Caco-2 (cell line): ENCODE results near the gene COL21A1. TPM values are rescaled to one million over a fixed set of nuclear protein-coding genes. Genes with fewer than 3 reads are reported as not detected.

ENCODE experiments used
- BruUV-seq: library from RNA; stranded (reverse); fragments of 400-500 nt; replicated peaks from 2 replicates; lab custom pipeline; 2021; lab: Mats Ljungman, UMichigan
- CTCF ChIA-PET: fragments of 300-600 bp; sonication (Branson Sonifier 250); formaldehyde crosslinking; loops from one replicate; lab custom pipeline; 2022; ENCODE audit warnings: antibody characterized with exemption; lab: Charles Lee
- POLR2A ChIA-PET: fragments of 300-600 bp; sonication (Branson Sonifier 250); formaldehyde crosslinking; loops from one replicate; lab custom pipeline; 2022; ENCODE audit warnings: antibody characterized with exemption; lab: Charles Lee
- DNase-seq, 2 experiments: peaks; one replicate each; pipeline versions ENCODE4 v3.0.0 to v3.0.0-alpha.2; 2020 to 2022
- H3K27me3 ChIP-seq: replicated peaks from 2 replicates; pipeline ENCODE4 v1.6.0; 2011; ENCODE audit warnings: low read length; ENCODE audit not compliant: control insufficient read depth, insufficient read depth
- H3K36me3 ChIP-seq: 2 replicates; pipeline ENCODE4 v1.5.1; 2011; ENCODE audit warnings: low read length; ENCODE audit not compliant: control insufficient read depth, insufficient read depth
- H3K4me1 ChIP-seq: fragments of 250-450 bp; sonication (Bioruptor Pico); 2 replicates; pipeline ENCODE4 v1.5.1; 2020; ENCODE audit warnings: mild to moderate bottlenecking
- H3K4me3 ChIP-seq: 2 replicates; pipeline ENCODE4 v1.5.1; 2011; ENCODE audit warnings: low read depth, mild to moderate bottlenecking, control low read depth, low read length
- H3K9me3 ChIP-seq: fragments of 250-450 bp; sonication (Bioruptor Pico); 2 replicates; pipeline ENCODE4 v1.5.1; 2020; ENCODE audit warnings: mild to moderate bottlenecking, moderate library complexity
- H3K27ac Mint-ChIP-seq: one replicate; pipeline ENCODE4 v1.8.0; 2022; ENCODE audit warnings: mixed read lengths; ENCODE audit not compliant: unreplicated experiment
- H3K27me3 Mint-ChIP-seq: one replicate; pipeline ENCODE4 v1.8.0; 2022; ENCODE audit warnings: mixed read lengths; ENCODE audit not compliant: insufficient read depth, unreplicated experiment
- H3K36me3 Mint-ChIP-seq: one replicate; pipeline ENCODE4 v1.8.0; 2022; ENCODE audit warnings: mild to moderate bottlenecking, mixed read lengths; ENCODE audit not compliant: insufficient read depth, unreplicated experiment
- H3K4me1 Mint-ChIP-seq: one replicate; pipeline ENCODE4 v1.8.0; 2022; ENCODE audit warnings: low read depth, mixed read lengths; ENCODE audit not compliant: unreplicated experiment
- H3K4me3 Mint-ChIP-seq: one replicate; pipeline ENCODE4 v1.8.0; 2022; ENCODE audit warnings: mild to moderate bottlenecking, moderate library complexity, mixed read lengths; ENCODE audit not compliant: unreplicated experiment
- H3K9me3 Mint-ChIP-seq: one replicate; pipeline ENCODE4 v1.8.0; 2022; ENCODE audit warnings: mixed read lengths; ENCODE audit not compliant: unreplicated experiment
- CTCF ChIP-seq, 2 experiments: fragments of 200-600 bp in 1 of 2; IDR thresholded peaks; 1 replicate in 1 of 2; 2 replicates in 1 of 2; pipeline versions ENCODE4 v1.5.1 to v1.8.0; 2011 to 2022; ENCODE audit warnings: antibody characterized with exemption in 1 of 2, control low read depth in 1 of 2, inconsistent platforms in 1 of 2, low read depth in 1 of 2, low read length in 1 of 2, mild to moderate bottlenecking in 1 of 2, moderate library complexity in 1 of 2; ENCODE audit not compliant: insufficient read depth in 1 of 2, severe bottlenecking in 1 of 2, unreplicated experiment in 1 of 2
- intact Hi-C: fragments of 100-400 bp; cut with micrococcal nuclease; formaldehyde crosslinking; loops from one replicate; pipeline ENCODE4 v1.10.0; 2022; ENCODE audit not compliant: unreplicated experiment
- total RNA-seq: library from RNA; stranded (reverse); gene quantifications from 2 replicates; pipeline ENCODE4 v1.2.3, GENCODE V29; 2022

Gene COL21A1
- total RNA-seq, 1 experiment from 2014 or later, result 1.3 TPM

GRCh38 chr6:56162081-56162480 is 85.3 kb downstream of the COL21A1 start:
- no peak overlapping the region for H3K4me3 Mint-ChIP-seq
- intact Hi-C loops, result no loop called here
- no peaks in the 10 kb centered on the region for H3K9me3 Mint-ChIP-seq

GRCh38 chr6:56160489-56160888 is 86.9 kb downstream of the COL21A1 start:
- H3K27me3 Mint-ChIP-seq, result no peaks in the 10 kb centered on the region
- no peaks in the 10 kb centered on the region for H3K9me3 Mint-ChIP-seq
- no peaks in the 10 kb centered on the region for H3K36me3 Mint-ChIP-seq
- H3K4me3 Mint-ChIP-seq, result no peak overlapping the region
- DNase-seq, result no peak
- no TSS peak for BruUV-seq
- no peaks in the 10 kb centered on the region for H3K27me3 ChIP-seq
- H3K4me3 ChIP-seq, result no peak overlapping the region
- H3K27ac Mint-ChIP-seq, result no peak overlapping the region
- H3K36me3 ChIP-seq, result no peaks in the 10 kb centered on the region
- ChIA-PET CTCF (no interaction called here), POLR2A (no interaction called here)
- peaks cover 8% of the 10 kb centered on the region for H3K4me1 Mint-ChIP-seq
- no peaks in the 10 kb centered on the region for H3K9me3 ChIP-seq
- no peak for TF ChIP-seq CTCF (IDR thresholded peaks at IDR 0.05; ENCODE audit: insufficient read depth in 1 of 2, low read depth in 1 of 2, low read length in 1 of 2, severe bottlenecking in 1 of 2, unreplicated experiment in 1 of 2)
- H3K4me1 ChIP-seq, result no peaks in the 10 kb centered on the region; the same call in 1 of the 2 replicates
- intact Hi-C loops, result no loop called here

More at GRCh38 chr6:56162081-56162480, 85.3 kb downstream of the COL21A1 start:
- POLR2A ChIA-PET, result no interaction called here
- no peak overlapping the region for H3K27ac Mint-ChIP-seq
- CTCF ChIA-PET, result no interaction called here
- no peaks in the 10 kb centered on the region for H3K4me1 Mint-ChIP-seq
- no peaks in the 10 kb centered on the region for H3K36me3 Mint-ChIP-seq
- H3K4me1 ChIP-seq, result no peaks in the 10 kb centered on the region
- no peaks in the 10 kb centered on the region for H3K9me3 ChIP-seq
- no peaks in the 10 kb centered on the region for H3K27me3 Mint-ChIP-seq
- no peaks in the 10 kb centered on the region for H3K36me3 ChIP-seq
- no TSS peak for BruUV-seq
- TF ChIP-seq CTCF (IDR thresholded peaks at IDR 0.05; ENCODE audit: insufficient read depth in 1 of 2, low read depth in 1 of 2, low read length in 1 of 2, severe bottlenecking in 1 of 2, unreplicated experiment in 1 of 2), result no peak
- H3K27me3 ChIP-seq, result no peaks in the 10 kb centered on the region
- H3K4me3 ChIP-seq, result no peak overlapping the region
- no peak for DNase-seq

GRCh38 chr6:56158571-56158970 is 88.8 kb downstream of the COL21A1 start:
- ChIA-PET POLR2A (no interaction called here), CTCF (no interaction called here)
- Histone ChIP-seq H3K4me1 (no peaks in the 10 kb centered on the region; the same call in 1 of the 2 replicates), H3K9me3 (no peaks in the 10 kb centered on the region; the same call in 1 of the 2 replicates), H3K27me3 (no peaks in the 10 kb centered on the region), H3K4me3 (no peak overlapping the region), H3K36me3 (no peaks in the 10 kb centered on the region)
- Mint-ChIP-seq H3K9me3 (peaks cover 15% of the 10 kb centered on the region), H3K27ac (no peak overlapping the region), H3K4me3 (no peak overlapping the region), H3K36me3 (no peaks in the 10 kb centered on the region), H3K4me1 (peaks cover 8% of the 10 kb centered on the region), H3K27me3 (no peaks in the 10 kb centered on the region)
- no peak for TF ChIP-seq CTCF (IDR thresholded peaks at IDR 0.05; ENCODE audit: insufficient read depth in 1 of 2, low read depth in 1 of 2, low read length in 1 of 2, severe bottlenecking in 1 of 2, unreplicated experiment in 1 of 2)
- BruUV-seq, result no TSS peak
- intact Hi-C loops, result no loop called here
- no peak for DNase-seq
